ENCODE data around the gene WAPL.
"Not testable (repeated sequence)": the region's sequence is repeated elsewhere in the genome, so short reads cannot be mapped to it uniquely, and the experiment has no call there.

The WAPL gene

DNA sequence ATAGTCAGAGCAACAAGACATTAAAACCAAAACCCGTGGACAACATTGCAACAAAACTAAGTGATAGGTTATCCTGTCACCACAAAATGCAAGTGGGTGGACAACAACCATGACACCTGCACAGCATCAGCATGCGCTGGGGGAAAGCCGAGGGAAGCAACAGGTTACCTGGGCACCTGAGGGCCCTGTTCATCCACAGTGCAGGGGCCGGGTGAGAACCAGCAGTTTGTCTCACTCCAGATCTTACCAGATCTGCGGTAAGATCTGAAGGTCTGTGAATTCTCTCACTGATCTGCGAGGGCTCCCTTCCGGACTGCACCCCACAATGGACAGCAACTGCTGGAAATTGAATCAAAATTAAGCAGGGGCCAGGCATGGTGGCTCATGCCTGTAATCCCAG is 124.5 kb downstream of the WAPL start:
- DNase-seq, result peak in 1 of 42 donors; percentile 24
- intact Hi-C loops (cut with DNase I), result loop anchor here (10.0 kb wide), 1 partner anchor 288 kb away; no protein-coding TSS in a partner anchor

GRCh38 chr10:86393862-86394455 is 127.6 kb downstream of the WAPL start:
- DNase-seq, result no peak
- intact Hi-C loops (cut with DNase I), result loop anchor here (10.0 kb wide), 1 partner anchor 291 kb away; no protein-coding TSS in a partner anchor

GRCh38 chr10:86393362-86393761 is 128.2 kb downstream of the WAPL start:
- intact Hi-C loops (cut with DNase I), result loop anchor here (10.0 kb wide), 1 partner anchor 291 kb away; no protein-coding TSS in a partner anchor
- DNase-seq, result peak in 1 of 42 donors; percentile 18

- intact Hi-C loops (cut with DNase I), result loop anchor here (10.0 kb wide), 1 partner anchor 292 kb away; no protein-coding TSS in a partner anchor
Observed at GRCh38 chr10:86392723-86393094, 128.9 kb downstream of the WAPL start.

GRCh38 chr10:86391986-86392722 is 129.4 kb downstream of the WAPL start:
- peak in 3 of 42 donors; percentile 13 to 37 (median 19) for DNase-seq
- intact Hi-C loops (cut with DNase I), result loop anchor here (10.0 kb wide), 1 partner anchor 293 kb away; no protein-coding TSS in a partner anchor

More at GRCh38 chr10:86392723-86393094, 128.9 kb downstream of the WAPL start:
- DNase-seq, result peak in 2 of 42 donors; percentile 27 to 31

DNA sequence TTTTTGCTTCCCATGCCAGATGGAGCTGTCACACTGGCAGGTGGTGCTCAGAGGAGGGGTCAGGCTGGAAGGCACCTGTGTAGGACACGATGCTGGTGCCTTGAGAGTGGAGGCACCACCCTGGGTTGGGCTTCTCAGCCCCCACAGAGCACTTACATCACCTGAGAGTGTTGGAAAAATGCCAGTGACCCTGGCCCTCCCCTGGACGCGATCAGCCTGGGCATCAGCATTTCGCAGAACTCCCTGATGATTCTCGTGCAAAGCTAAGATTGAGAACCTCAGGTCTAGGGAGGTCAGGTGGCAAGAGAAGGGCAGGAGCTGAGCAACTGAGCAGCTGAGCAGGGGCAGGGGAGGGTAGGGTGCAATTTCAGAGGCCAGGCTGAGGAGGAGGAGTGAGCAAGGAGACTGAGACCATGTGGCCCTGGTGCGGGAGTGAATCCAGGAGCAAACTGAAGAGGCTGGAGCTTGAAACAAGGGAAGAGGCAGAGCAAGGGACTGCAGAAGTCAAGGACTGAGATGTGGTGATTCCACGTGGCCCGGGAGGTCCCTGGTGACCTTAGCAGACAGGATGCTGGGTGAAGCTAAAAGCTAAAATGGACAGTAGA is 130.3 kb downstream of the WAPL start:
- intact Hi-C loops (cut with DNase I), result loop anchor here (10.0 kb wide), 1 partner anchor 293 kb away; no protein-coding TSS in a partner anchor
- peak in 2 of 42 donors; percentile 27 to 32 for DNase-seq

- intact Hi-C loops (cut with DNase I), result loop anchor here (10.0 kb wide), 1 partner anchor 294 kb away; no protein-coding TSS in a partner anchor
- DNase-seq, result peak in 5 of 42 donors; percentile 5 to 31 (median 27)
Observed at GRCh38 chr10:86390337-86391120, 131.1 kb downstream of the WAPL start.

DNA sequence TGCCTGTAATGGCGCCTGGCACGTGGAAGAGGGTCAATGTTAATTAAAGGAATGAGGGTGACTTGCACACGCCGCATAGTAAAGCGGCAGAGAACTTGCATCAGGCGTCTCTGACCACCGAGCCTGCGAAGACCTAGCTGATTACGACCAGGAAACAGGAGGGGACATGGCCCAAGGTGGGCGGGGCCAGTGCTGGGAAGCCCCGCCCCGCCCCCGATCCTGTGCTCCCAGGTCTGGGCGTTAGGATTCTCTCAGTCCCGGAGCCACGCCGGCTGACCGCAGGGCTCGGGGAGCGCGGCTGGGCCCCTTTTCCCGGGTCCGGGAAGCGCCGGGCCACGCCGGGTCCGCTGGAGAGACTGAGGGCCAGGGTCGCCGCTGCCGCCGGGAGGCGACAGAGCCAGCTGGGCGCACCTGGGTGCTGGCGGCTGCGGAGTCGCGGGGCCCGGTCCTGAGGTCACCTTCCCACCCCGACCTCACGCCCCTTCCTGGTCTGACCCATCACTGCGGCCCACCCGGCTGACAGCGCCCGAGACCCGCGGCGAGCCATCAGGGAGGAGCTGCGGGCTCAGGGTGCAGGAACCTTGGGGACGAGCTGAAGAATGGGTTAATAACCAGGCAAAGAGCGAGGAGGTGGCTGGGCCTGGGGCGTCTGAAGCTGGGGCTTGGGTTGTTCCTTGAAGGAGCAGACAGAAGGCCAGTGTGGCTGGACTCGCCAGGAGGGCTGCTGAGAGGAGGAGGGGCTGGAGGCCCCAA is 132.0 kb downstream of the WAPL start:
- intact Hi-C loops (cut with DNase I), result loop anchor here (10.0 kb wide), 1 partner anchor 295 kb away; no protein-coding TSS in a partner anchor
- DNase-seq, result peak in 23 of 42 donors; percentile 12 to 66 (median 42)

- peak in 2 of 42 donors; percentile 16 to 19 for DNase-seq
- intact Hi-C loops (cut with DNase I), result not testable (repeated sequence)
Observed at GRCh38 chr10:86389109-86389440, 132.5 kb downstream of the WAPL start.

GRCh38 chr10:86388119-86388704 is 133.4 kb downstream of the WAPL start:
- DNase-seq, result peak in 3 of 42 donors; percentile 28 to 40 (median 32)
- intact Hi-C loops (cut with DNase I), result no loop called here

GRCh38 chr10:86387178-86387794 is 134.3 kb downstream of the WAPL start:
- intact Hi-C loops (cut with DNase I), result no loop called here
- DNase-seq, result peak in 4 of 42 donors; percentile 36 to 50 (median 39)

- peak in 1 of 42 donors; percentile 10 for DNase-seq
- intact Hi-C loops (cut with DNase I), result no loop called here
Observed at GRCh38 chr10:86385806-86386205, 135.8 kb downstream of the WAPL start.
